ENCODE measurements around the gene RPA3.

The RPA3 gene

GRCh38 chr7:7719236-7719635, 829 bp upstream of the RPA3 start:
- H3K27me3 ChIP-seq (ENCODE audit: insufficient read depth, low read length, poor library complexity): no peaks in the 10 kb centered on the region
- no peaks in the 10 kb centered on the region for H3K79me2 ChIP-seq (ENCODE audit: insufficient read depth, low read length)
- no peaks in the 10 kb centered on the region for H4K20me1 ChIP-seq (ENCODE audit: insufficient read depth, low read length)
- ATAC-seq (ENCODE audit: insufficient read depth, low read depth) (peak; percentile 93), DNase-seq (peak; percentile 81)
- H2AFZ ChIP-seq (ENCODE audit: low read depth, low read length): peak overlapping the region; percentile 56
- H3K9me3 ChIP-seq (ENCODE audit: insufficient read depth, low read length, severe bottlenecking): no peaks in the 10 kb centered on the region
- H3K36me3 ChIP-seq (ENCODE audit: insufficient read depth, low read length): no peaks in the 10 kb centered on the region
- peaks cover 48% of the 10 kb centered on the region for H3K4me1 ChIP-seq (ENCODE audit: insufficient read depth, low read length)
- H3K4me3 ChIP-seq (ENCODE audit: low read depth in 1 of 2, low read length in 2 of 2): peak overlapping the region in 1 of 2 experiments; percentile 28; a peak in 1 of 4 replicates
- no peak for TF ChIP-seq EZH2 (IDR thresholded peaks at IDR 0.05; ENCODE audit: borderline replicate concordance, low read depth, low read length, severe bottlenecking)
- TF ChIP-seq, protein P1, sequence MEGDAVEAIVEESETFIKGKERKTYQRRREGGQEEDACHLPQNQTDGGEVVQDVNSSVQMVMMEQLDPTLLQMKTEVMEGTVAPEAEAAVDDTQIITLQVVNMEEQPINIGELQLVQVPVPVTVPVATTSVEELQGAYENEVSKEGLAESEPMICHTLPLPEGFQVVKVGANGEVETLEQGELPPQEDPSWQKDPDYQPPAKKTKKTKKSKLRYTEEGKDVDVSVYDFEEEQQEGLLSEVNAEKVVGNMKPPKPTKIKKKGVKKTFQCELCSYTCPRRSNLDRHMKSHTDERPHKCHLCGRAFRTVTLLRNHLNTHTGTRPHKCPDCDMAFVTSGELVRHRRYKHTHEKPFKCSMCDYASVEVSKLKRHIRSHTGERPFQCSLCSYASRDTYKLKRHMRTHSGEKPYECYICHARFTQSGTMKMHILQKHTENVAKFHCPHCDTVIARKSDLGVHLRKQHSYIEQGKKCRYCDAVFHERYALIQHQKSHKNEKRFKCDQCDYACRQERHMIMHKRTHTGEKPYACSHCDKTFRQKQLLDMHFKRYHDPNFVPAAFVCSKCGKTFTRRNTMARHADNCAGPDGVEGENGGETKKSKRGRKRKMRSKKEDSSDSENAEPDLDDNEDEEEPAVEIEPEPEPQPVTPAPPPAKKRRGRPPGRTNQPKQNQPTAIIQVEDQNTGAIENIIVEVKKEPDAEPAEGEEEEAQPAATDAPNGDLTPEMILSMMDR (IDR thresholded peaks at IDR 0.05; ENCODE audit: borderline replicate concordance, extremely low read depth, low read length, poor library complexity, severe bottlenecking): no peak
- peak overlapping the region; percentile 98 for H3K27ac ChIP-seq (ENCODE audit: low read length)
- peak overlapping the region; percentile 61 for H3K9ac ChIP-seq (ENCODE audit: low read depth, low read length)
- H3K4me2 ChIP-seq (ENCODE audit: insufficient read depth, low read length): peak overlapping the region; percentile 58

GRCh38 chr7:7713730-7714129, 4.7 kb downstream of the RPA3 start:
- Histone ChIP-seq H3K9ac (ENCODE audit: low read depth, low read length) (no peak overlapping the region; the same call in 1 of the 2 replicates), H3K9me3 (ENCODE audit: insufficient read depth, low read length, severe bottlenecking) (no peaks in the 10 kb centered on the region), H3K4me3 (ENCODE audit: low read depth in 1 of 2, low read length in 2 of 2) (no peak overlapping the region), H2AFZ (ENCODE audit: low read depth, low read length) (no peak overlapping the region), H3K4me2 (ENCODE audit: insufficient read depth, low read length) (no peak overlapping the region), H3K79me2 (ENCODE audit: insufficient read depth, low read length) (no peaks in the 10 kb centered on the region), H3K4me1 (ENCODE audit: insufficient read depth, low read length) (peaks cover 31% of the 10 kb centered on the region), H3K27ac (ENCODE audit: low read length) (no peak overlapping the region), H3K27me3 (ENCODE audit: insufficient read depth, low read length, poor library complexity) (no peaks in the 10 kb centered on the region), H3K36me3 (ENCODE audit: insufficient read depth, low read length) (no peaks in the 10 kb centered on the region), H4K20me1 (ENCODE audit: insufficient read depth, low read length) (no peaks in the 10 kb centered on the region)
- no peak for TF ChIP-seq EZH2 (IDR thresholded peaks at IDR 0.05; ENCODE audit: borderline replicate concordance, low read depth, low read length, severe bottlenecking)
- TF ChIP-seq, protein P1 (IDR thresholded peaks at IDR 0.05; ENCODE audit: borderline replicate concordance, extremely low read depth, low read length, poor library complexity, severe bottlenecking): no peak
- DNase-seq: peak; percentile 33
- ATAC-seq (ENCODE audit: insufficient read depth, low read depth): peak; percentile 74

DNA sequence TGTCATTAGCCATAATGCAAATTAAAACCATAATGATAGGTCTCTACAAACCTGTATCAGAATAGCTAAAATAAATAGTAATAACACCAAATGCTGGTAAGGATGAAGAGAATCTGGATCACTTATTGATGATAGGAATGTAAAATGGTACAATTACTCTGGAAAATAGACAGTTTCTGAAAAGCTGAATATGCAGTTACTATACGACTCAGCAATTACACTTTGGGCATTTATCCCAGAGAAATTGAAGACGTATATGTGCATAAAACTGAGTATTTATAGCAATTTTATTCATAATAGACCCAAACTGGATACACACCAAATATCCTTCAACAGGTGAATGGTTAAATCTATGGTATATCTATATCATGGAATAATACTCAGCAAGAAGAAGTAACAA, 7.9 kb downstream of the RPA3 start:
- no peaks in the 10 kb centered on the region for H3K36me3 ChIP-seq (ENCODE audit: insufficient read depth, low read length)
- H3K27me3 ChIP-seq (ENCODE audit: insufficient read depth, low read length, poor library complexity): no peaks in the 10 kb centered on the region
- H3K27ac ChIP-seq (ENCODE audit: low read length): no peak overlapping the region
- DNase-seq (no peak), ATAC-seq (ENCODE audit: insufficient read depth, low read depth) (no peak)
- no peaks in the 10 kb centered on the region for H3K9me3 ChIP-seq (ENCODE audit: insufficient read depth, low read length, severe bottlenecking)
- H4K20me1 ChIP-seq (ENCODE audit: insufficient read depth, low read length): no peaks in the 10 kb centered on the region
- no peak overlapping the region for H3K9ac ChIP-seq (ENCODE audit: low read depth, low read length)
- H2AFZ ChIP-seq (ENCODE audit: low read depth, low read length): no peak overlapping the region
- no peak for TF ChIP-seq EZH2 (IDR thresholded peaks at IDR 0.05; ENCODE audit: borderline replicate concordance, low read depth, low read length, severe bottlenecking)
- TF ChIP-seq, protein P1 (IDR thresholded peaks at IDR 0.05; ENCODE audit: borderline replicate concordance, extremely low read depth, low read length, poor library complexity, severe bottlenecking): no peak
- H3K79me2 ChIP-seq (ENCODE audit: insufficient read depth, low read length): no peaks in the 10 kb centered on the region
- no peak overlapping the region for H3K4me2 ChIP-seq (ENCODE audit: insufficient read depth, low read length)
- no peak overlapping the region for H3K4me3 ChIP-seq (ENCODE audit: low read depth in 1 of 2, low read length in 2 of 2)
- peaks cover 20% of the 10 kb centered on the region for H3K4me1 ChIP-seq (ENCODE audit: insufficient read depth, low read length)

DNA sequence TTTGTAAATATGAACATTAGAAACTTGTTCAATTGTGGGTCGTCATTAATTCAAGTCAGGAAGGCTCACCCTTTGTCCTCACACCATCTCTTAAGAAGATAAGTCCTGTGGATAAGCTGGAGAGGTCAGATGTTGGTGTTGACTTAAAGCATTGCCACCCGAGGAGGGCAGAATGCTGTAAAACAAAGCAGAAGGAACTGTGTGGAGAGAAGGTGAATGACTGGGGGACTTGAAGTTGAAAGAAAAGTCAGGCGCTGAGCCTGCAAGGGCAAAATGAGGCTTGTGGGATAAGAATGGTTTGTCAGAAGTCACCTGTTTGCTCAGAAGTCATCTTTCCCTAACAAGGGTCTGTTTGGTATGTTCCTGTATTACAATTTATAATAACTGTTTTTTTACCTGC, 9.1 kb downstream of the RPA3 start:
- no peak overlapping the region for H3K4me3 ChIP-seq (ENCODE audit: low read depth in 1 of 2, low read length in 2 of 2)
- H3K4me2 ChIP-seq (ENCODE audit: insufficient read depth, low read length): no peak overlapping the region
- no peaks in the 10 kb centered on the region for H4K20me1 ChIP-seq (ENCODE audit: insufficient read depth, low read length)
- no peak overlapping the region for H2AFZ ChIP-seq (ENCODE audit: low read depth, low read length)
- H3K79me2 ChIP-seq (ENCODE audit: insufficient read depth, low read length): no peaks in the 10 kb centered on the region
- no peak overlapping the region for H3K27ac ChIP-seq (ENCODE audit: low read length)
- peaks cover 19% of the 10 kb centered on the region for H3K4me1 ChIP-seq (ENCODE audit: insufficient read depth, low read length)
- ATAC-seq (ENCODE audit: insufficient read depth, low read depth) (0 out of 3 replicates have a peak, but pooled peaks have one; percentile 33), DNase-seq (no peak)
- H3K9ac ChIP-seq (ENCODE audit: low read depth, low read length): no peak overlapping the region
- TF ChIP-seq EZH2 (IDR thresholded peaks at IDR 0.05; ENCODE audit: borderline replicate concordance, low read depth, low read length, severe bottlenecking): no peak
- TF ChIP-seq, protein P1 (IDR thresholded peaks at IDR 0.05; ENCODE audit: borderline replicate concordance, extremely low read depth, low read length, poor library complexity, severe bottlenecking): no peak
- no peaks in the 10 kb centered on the region for H3K27me3 ChIP-seq (ENCODE audit: insufficient read depth, low read length, poor library complexity)
- H3K9me3 ChIP-seq (ENCODE audit: insufficient read depth, low read length, severe bottlenecking): no peaks in the 10 kb centered on the region
- H3K36me3 ChIP-seq (ENCODE audit: insufficient read depth, low read length): no peaks in the 10 kb centered on the region
